ENCODE data around the gene FAP. TPM values are rescaled to one million over a fixed set of nuclear protein-coding genes. Genes with fewer than 3 reads are reported as not detected.
A peak's percentile ranks its signal among the peaks of the same experiment; 100 is the strongest.

Gene FAP
- total RNA-seq, 1 donor from 2014 or later = 27.3 TPM

GRCh38 chr2:162267996-162268395 is 24.8 kb upstream of the FAP start:
- Mint-ChIP-seq H3K9me3 (no peaks in the 10 kb centered on the region), H3K27ac (no peak overlapping the region), H3K27me3 (no peaks in the 10 kb centered on the region), H3K4me1 (ENCODE audit: unreplicated experiment) (no peaks in the 10 kb centered on the region), H3K36me3 (peaks cover 5% of the 10 kb centered on the region), H3K4me3 (no peak overlapping the region)
- no peak for DNase-seq (ENCODE audit: extremely low spot score, unreplicated experiment)
- TF ChIP-seq CTCF (conservative IDR thresholded peaks at IDR 0.05) = no peak

GRCh38 chr2:162267496-162267895 is 24.3 kb upstream of the FAP start:
- DNase-seq (ENCODE audit: extremely low spot score, unreplicated experiment) = no peak
- no peaks in the 10 kb centered on the region for H3K4me1 Mint-ChIP-seq (ENCODE audit: unreplicated experiment)

GRCh38 chr2:162266460-162266760 is 23.2 kb upstream of the FAP start:
- no peak for DNase-seq (ENCODE audit: extremely low spot score, unreplicated experiment)
- H3K4me3 Mint-ChIP-seq = no peak overlapping the region
- no peaks in the 10 kb centered on the region for H3K27me3 Mint-ChIP-seq
- H3K9me3 Mint-ChIP-seq = no peaks in the 10 kb centered on the region
- H3K27ac Mint-ChIP-seq = no peak overlapping the region
- no peaks in the 10 kb centered on the region for H3K36me3 Mint-ChIP-seq
- no peak for TF ChIP-seq CTCF (conservative IDR thresholded peaks at IDR 0.05)
- H3K4me1 Mint-ChIP-seq (ENCODE audit: unreplicated experiment) = no peaks in the 10 kb centered on the region

More at GRCh38 chr2:162267496-162267895, 24.3 kb upstream of the FAP start:
- no peak overlapping the region for H3K4me3 Mint-ChIP-seq
- H3K27me3 Mint-ChIP-seq = no peaks in the 10 kb centered on the region
- peaks cover 5% of the 10 kb centered on the region for H3K36me3 Mint-ChIP-seq
- H3K27ac Mint-ChIP-seq = no peak overlapping the region
- no peaks in the 10 kb centered on the region for H3K9me3 Mint-ChIP-seq
- TF ChIP-seq CTCF (conservative IDR thresholded peaks at IDR 0.05) = no peak

- Mint-ChIP-seq H3K4me1 (ENCODE audit: unreplicated experiment) (no peaks in the 10 kb centered on the region), H3K27me3 (no peaks in the 10 kb centered on the region), H3K9me3 (no peaks in the 10 kb centered on the region), H3K36me3 (no peaks in the 10 kb centered on the region), H3K27ac (no peak overlapping the region), H3K4me3 (no peak overlapping the region)
- DNase-seq (ENCODE audit: extremely low spot score, unreplicated experiment) = no peak
- no peak for TF ChIP-seq CTCF (conservative IDR thresholded peaks at IDR 0.05)
Observed at GRCh38 chr2:162265666-162266459, 22.6 kb upstream of the FAP start.

GRCh38 chr2:162261032-162261945 is 18.0 kb upstream of the FAP start:
- Mint-ChIP-seq H3K4me1 (ENCODE audit: unreplicated experiment) (no peaks in the 10 kb centered on the region), H3K9me3 (no peaks in the 10 kb centered on the region), H3K27ac (peak overlapping the region; percentile 15), H3K36me3 (no peaks in the 10 kb centered on the region), H3K27me3 (no peaks in the 10 kb centered on the region), H3K4me3 (no peak overlapping the region)
- DNase-seq (ENCODE audit: extremely low spot score, unreplicated experiment) = no peak
- TF ChIP-seq CTCF (conservative IDR thresholded peaks at IDR 0.05) = no peak

Data from type B pancreatic cell (in vitro differentiated cells).